H9 (cell line): ENCODE results near the gene ACTN3. TPM values are rescaled to one million over a fixed set of nuclear protein-coding genes. Genes with fewer than 3 reads are reported as not detected.
"Not testable (repeated sequence)": the region's sequence is repeated elsewhere in the genome, so short reads cannot be mapped to it uniquely, and the experiment has no call there.

Experiments
- DNase-seq: peaks from one replicate; pipeline ENCODE4 v3.0.0-alpha.2; 2017
- H2AFZ ChIP-seq: one replicate; pipeline ENCODE4 v1.6.1; 2013; ENCODE audit warnings: mild to moderate bottlenecking, low read length, control low read depth, moderate library complexity
- H2AK5ac ChIP-seq: 2 replicates; pipeline ENCODE4 v1.6.1; 2013; ENCODE audit warnings: low read length, control low read depth, mixed read lengths; ENCODE audit not compliant: insufficient read length
- H2BK120ac ChIP-seq: one replicate; pipeline ENCODE4 v1.6.1; 2013; ENCODE audit warnings: low read depth, mild to moderate bottlenecking, low read length, control low read depth, inconsistent platforms; ENCODE audit not compliant: poor library complexity, severe bottlenecking
- H2BK12ac ChIP-seq: 2 replicates; pipeline ENCODE4 v1.6.1; 2013; ENCODE audit warnings: low read length, control low read depth, mixed read lengths, low read depth; ENCODE audit not compliant: insufficient read length
- H2BK15ac ChIP-seq: 2 replicates; pipeline ENCODE4 v1.6.1; 2013; ENCODE audit warnings: low read depth, low read length, control low read depth
- H2BK20ac ChIP-seq: one replicate; pipeline ENCODE4 v1.6.1; 2013; ENCODE audit warnings: low read depth, mild to moderate bottlenecking, low read length, control low read depth, inconsistent platforms; ENCODE audit not compliant: poor library complexity, severe bottlenecking
- H2BK5ac ChIP-seq: 2 replicates; pipeline ENCODE4 v1.6.1; 2013; ENCODE audit warnings: low read length, control low read depth, mixed read lengths; ENCODE audit not compliant: insufficient read length
- H3K14ac ChIP-seq: 2 replicates; pipeline ENCODE4 v1.6.1; 2013; ENCODE audit warnings: low read length, control low read depth; ENCODE audit not compliant: insufficient read depth
- H3K18ac ChIP-seq: 2 replicates; pipeline ENCODE4 v1.6.1; 2013; ENCODE audit warnings: low read depth, mild to moderate bottlenecking, mixed read lengths, low read length, control low read depth; ENCODE audit not compliant: insufficient read length
- H3K23ac ChIP-seq: 2 replicates; pipeline ENCODE4 v1.6.1; 2013; ENCODE audit warnings: low read length, control low read depth, mixed read lengths, low read depth; ENCODE audit not compliant: insufficient read length
- H3K23me2 ChIP-seq: 2 replicates; pipeline ENCODE4 v1.6.1; 2013; ENCODE audit warnings: low read depth, mild to moderate bottlenecking, mixed read lengths, low read length, control low read depth; ENCODE audit not compliant: insufficient read length, poor library complexity, severe bottlenecking
- H3K27ac ChIP-seq: 2 replicates; pipeline ENCODE4 v1.5.1; 2013; ENCODE audit warnings: low read length, control low read depth, mixed read lengths, low read depth; ENCODE audit not compliant: insufficient read length
- H3K27me3 ChIP-seq: 2 replicates; pipeline ENCODE4 v1.6.1; 2013; ENCODE audit warnings: low read length, control low read depth, inconsistent platforms; ENCODE audit not compliant: insufficient read depth
- H3K4ac ChIP-seq: 2 replicates; pipeline ENCODE4 v1.6.1; 2013; ENCODE audit warnings: low read depth, mild to moderate bottlenecking, control low read depth, inconsistent platforms, low read length, moderate library complexity
- H3K4me1 ChIP-seq: 2 replicates; pipeline ENCODE4 v1.6.1; 2013; ENCODE audit warnings: low read length, control low read depth, inconsistent platforms; ENCODE audit not compliant: insufficient read depth
- H3K4me2 ChIP-seq: 2 replicates; pipeline ENCODE4 v1.6.1; 2013; ENCODE audit warnings: low read length, control low read depth, mixed read lengths; ENCODE audit not compliant: insufficient read length, insufficient read depth
- H3K56ac ChIP-seq: 2 replicates; pipeline ENCODE4 v1.6.1; 2013; ENCODE audit warnings: low read depth, mild to moderate bottlenecking, mixed read lengths, low read length, control low read depth; ENCODE audit not compliant: insufficient read length
- H3K79me1 ChIP-seq: 2 replicates; pipeline ENCODE4 v1.6.1; 2013; ENCODE audit warnings: low read depth, mild to moderate bottlenecking, moderate library complexity, low read length, control low read depth, inconsistent platforms; ENCODE audit not compliant: insufficient read depth, poor library complexity, severe bottlenecking
- H3K79me2 ChIP-seq: 2 replicates; pipeline ENCODE4 v1.6.1; 2013; ENCODE audit warnings: low read length, control low read depth, inconsistent platforms; ENCODE audit not compliant: insufficient read depth
- H3K9ac ChIP-seq: 2 replicates; pipeline ENCODE4 v1.6.1; 2013; ENCODE audit warnings: low read length, control low read depth, mixed read lengths; ENCODE audit not compliant: insufficient read length; ENCODE audit errors: extremely low read depth
- H3K9me3 ChIP-seq: one replicate; pipeline ENCODE4 v1.6.1; 2013; ENCODE audit warnings: low read depth, low read length, inconsistent platforms; ENCODE audit not compliant: control insufficient read depth
- H3T11ph ChIP-seq: one replicate; pipeline ENCODE4 v1.6.1; 2013; ENCODE audit warnings: mild to moderate bottlenecking, low read length, control low read depth, inconsistent platforms
- H4K20me1 ChIP-seq: one replicate; pipeline ENCODE4 v1.6.1; 2013; ENCODE audit not compliant: control insufficient read depth, insufficient read length, insufficient read depth
- H4K5ac ChIP-seq: 2 replicates; pipeline ENCODE4 v1.6.1; 2013; ENCODE audit warnings: low read depth, mild to moderate bottlenecking, mixed read lengths, low read length, control low read depth; ENCODE audit not compliant: insufficient read length
- H4K8ac ChIP-seq: replicated peaks from 2 replicates; pipeline ENCODE4 v1.6.1; 2013; ENCODE audit warnings: low read length, control low read depth, mixed read lengths, low read depth; ENCODE audit not compliant: insufficient read length
- H4K91ac ChIP-seq: 2 replicates; pipeline ENCODE4 v1.6.1; 2013; ENCODE audit warnings: low read depth, mild to moderate bottlenecking, moderate library complexity, mixed read lengths, low read length, control low read depth; ENCODE audit not compliant: insufficient read length
- H3K27ac Mint-ChIP-seq, 3 experiments: 2 replicates in 2 of 3; 3 replicates in 1 of 3; pipeline ENCODE4 v1.8.0; 2020 to 2021; ENCODE audit warnings: mixed read lengths in 3 of 3, mild to moderate bottlenecking in 1 of 3, moderate library complexity in 1 of 3
- H3K27me3 Mint-ChIP-seq: 2 replicates; pipeline ENCODE4 v1.8.0; 2021; ENCODE audit warnings: low read depth, mild to moderate bottlenecking, moderate library complexity, mixed read lengths
- H3K36me3 Mint-ChIP-seq, 3 experiments: 2 replicates in 2 of 3; 3 replicates in 1 of 3; pipeline ENCODE4 v1.8.0; 2020 to 2021; ENCODE audit warnings: low read depth in 3 of 3, mixed read lengths in 3 of 3; ENCODE audit not compliant: insufficient read depth in 1 of 3
- H3K4me1 Mint-ChIP-seq, 2 experiments: 2 replicates each; pipeline ENCODE4 v1.8.0; 2020; ENCODE audit warnings: mixed read lengths in 2 of 2
- H3K4me3 Mint-ChIP-seq, 2 experiments: 2 replicates in 1 of 2; 3 replicates in 1 of 2; pipeline ENCODE4 v1.8.0; 2020 to 2021; ENCODE audit warnings: mild to moderate bottlenecking in 2 of 2, mixed read lengths in 2 of 2, moderate library complexity in 1 of 2
- H3K9me3 Mint-ChIP-seq, 2 experiments: 2 replicates in 1 of 2; 3 replicates in 1 of 2; pipeline ENCODE4 v1.8.0; 2020; ENCODE audit warnings: mild to moderate bottlenecking in 2 of 2, mixed read lengths in 2 of 2, moderate library complexity in 1 of 2
- CTCF ChIP-seq: fragments of 200-600 bp; sonication (generic); conservative IDR thresholded peaks from 3 replicates; pipeline ENCODE4 v1.8.0; 2021; ENCODE audit warnings: antibody characterized with exemption, mild to moderate bottlenecking
- WGBS: extraction: QIAGEN DNeasy Blood & Tissue Kit; methylation state at CpG from one replicate; pipeline ENCODE4 v1.1.7; 2013; ENCODE audit warnings: missing lambda C conversion rate, low lambda C conversion rate, mixed read lengths; ENCODE audit not compliant: insufficient read length; ENCODE audit errors: extremely low coverage; 5-methylcytosine and 5-hydroxymethylcytosine counted together
- total RNA-seq: library from RNA; stranded (reverse); gene quantifications from 2 replicates; pipeline ENCODE4 v1.2.1, GENCODE V29; 2021

The ACTN3 gene
- total RNA-seq, 1 experiment from 2014 or later, result 45.7 TPM

GRCh38 chr11:66581261-66581660 lies 34.6 kb downstream of the ACTN3 start:
- Histone ChIP-seq H3K27me3 (no peaks in the 10 kb centered on the region; the same call in 1 of the 2 replicates), H4K20me1 (no peaks in the 10 kb centered on the region), H3K23me2 (no peaks in the 10 kb centered on the region), H2BK20ac (no peak overlapping the region), H3K79me2 (no peaks in the 10 kb centered on the region), H3K56ac (no peak overlapping the region), H4K8ac (no peak overlapping the region), H4K5ac (no peak overlapping the region), H2BK120ac (no peak overlapping the region), H3K14ac (no peak overlapping the region), H3K9ac (no peak overlapping the region), H3K4ac (no peak overlapping the region), H3K4me2 (no peak overlapping the region), H4K91ac (no peak overlapping the region), H2AK5ac (no peak overlapping the region), H2AFZ (no peak overlapping the region), H3K9me3 (no peaks in the 10 kb centered on the region), H2BK5ac (no peak overlapping the region), H3K4me1 (no peaks in the 10 kb centered on the region; the same call in 1 of the 2 replicates), H3T11ph (no peak overlapping the region), H2BK12ac (no peak overlapping the region), H3K27ac (no peak overlapping the region), H3K18ac (no peak overlapping the region), H2BK15ac (no peak overlapping the region), H3K79me1 (no peaks in the 10 kb centered on the region), H3K23ac (no peak overlapping the region)
- no CpG with 5 or more reads among the region's 3 CpGs for WGBS
- no peak for DNase-seq
- Mint-ChIP-seq H3K36me3 (peaks cover 4 to 26% (median 13%) of the 10 kb centered on the region in 3 experiments; a peak in 6 of 7 replicates), H3K27me3 (peaks cover 11% of the 10 kb centered on the region), H3K4me1 (peaks cover 18 to 22% of the 10 kb centered on the region in 2 experiments), H3K9me3 (peaks cover 25 to 28% of the 10 kb centered on the region in 2 experiments), H3K27ac (no peak overlapping the region; a peak in 1 of 7 replicates), H3K4me3 (no peak overlapping the region)
- no peak for TF ChIP-seq CTCF

GRCh38 chr11:66582565-66583147 lies 36.0 kb downstream of the ACTN3 start:
- H3K9me3 ChIP-seq, H2BK5ac ChIP-seq, H2BK12ac ChIP-seq, H3K9ac ChIP-seq, H3K14ac ChIP-seq, H4K8ac ChIP-seq, H3K27me3 ChIP-seq, H4K91ac ChIP-seq, H2BK20ac ChIP-seq, H4K20me1 ChIP-seq, H2AK5ac ChIP-seq, H3K4me2 ChIP-seq, H4K5ac ChIP-seq, H3K56ac ChIP-seq, H3K79me2 ChIP-seq, H3K4me3 Mint-ChIP-seq, H2AFZ ChIP-seq, H3K18ac ChIP-seq, H3T11ph ChIP-seq, H3K23ac ChIP-seq, H2BK120ac ChIP-seq, H3K4ac ChIP-seq, H2BK15ac ChIP-seq, H3K23me2 ChIP-seq, H3K4me1 ChIP-seq, H3K79me1 ChIP-seq: not testable (repeated sequence)
- WGBS, result no CpG with 5 or more reads among the region's 3 CpGs
- Mint-ChIP-seq H3K4me1 (peaks cover 12 to 16% of the 10 kb centered on the region in 2 experiments), H3K36me3 (peaks cover 4 to 26% (median 18%) of the 10 kb centered on the region in 3 experiments; a peak in 6 of 7 replicates), H3K27me3 (peaks cover 14% of the 10 kb centered on the region), H3K27ac (peak overlapping the region in 1 of 3 experiments; percentile 90; a peak in 2 of 7 replicates), H3K9me3 (peaks cover 34 to 36% of the 10 kb centered on the region in 2 experiments)
- DNase-seq, result peak; percentile 64
- H3K27ac ChIP-seq, result peak overlapping the region; percentile 67
